ENCODE results near the gene PARD3.
A peak's percentile ranks its signal among the peaks of the same experiment; 100 is the strongest.

The PARD3 gene

DNA sequence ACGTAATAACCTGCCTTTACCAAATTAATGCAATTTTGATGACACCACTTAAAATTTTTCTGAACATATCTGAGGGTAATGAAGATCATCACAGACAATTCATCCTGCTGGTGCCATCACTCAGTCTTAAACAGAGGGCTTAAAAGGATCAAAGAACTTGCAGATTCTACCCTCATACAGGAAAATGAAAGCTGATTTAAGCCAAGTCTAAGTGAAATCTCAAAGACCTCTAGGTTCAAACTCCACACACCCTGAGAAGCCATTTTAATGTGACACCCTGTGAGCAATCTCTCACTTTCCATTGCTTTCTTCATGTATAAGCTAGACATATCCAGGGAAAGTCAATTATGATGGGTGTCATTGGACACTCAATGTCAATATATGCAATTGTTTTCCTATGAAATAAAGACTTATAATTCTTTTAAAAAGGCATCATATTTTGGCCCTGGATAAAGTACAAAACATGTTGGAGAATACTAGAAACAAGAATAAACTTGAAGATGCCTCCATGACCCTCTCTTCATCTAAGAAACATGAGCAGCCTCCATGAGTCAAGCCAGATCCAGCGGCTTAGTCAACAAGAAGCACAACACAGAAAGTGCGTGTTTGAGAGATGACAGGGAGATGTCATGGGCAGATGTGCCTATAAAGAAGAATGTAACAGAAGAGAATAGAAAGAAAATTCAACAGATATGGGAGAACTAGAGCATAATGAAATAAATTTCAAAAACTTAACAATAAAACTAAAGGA is 291.9 kb downstream of the PARD3 start:
- DNase-seq = no peak

DNA sequence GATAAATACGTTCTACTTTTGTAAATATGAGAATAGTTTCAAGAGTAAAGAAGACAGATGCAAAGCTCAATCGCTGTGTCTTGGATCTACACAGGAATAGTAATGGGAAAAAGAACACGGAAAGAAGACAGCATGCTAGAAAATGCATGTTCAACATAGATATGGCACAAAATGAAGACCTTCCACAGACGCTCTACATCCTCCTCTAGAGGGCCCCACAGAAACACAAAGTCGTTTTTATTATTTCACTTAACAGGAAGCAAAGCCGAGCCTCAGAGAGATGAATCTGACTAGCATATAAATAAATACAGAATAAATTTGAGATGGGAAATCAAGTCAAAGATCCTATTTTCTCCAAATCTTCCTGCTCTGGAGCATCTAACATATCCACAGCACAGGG is 292.6 kb downstream of the PARD3 start:
- no peak for DNase-seq

- no peak for DNase-seq
These were observed 294.6 kb downstream of the PARD3 start for GRCh38 chr10:34520510-34520909.

- peak; percentile 20 for DNase-seq
These were observed 295.0 kb downstream of the PARD3 start for GRCh38 chr10:34520084-34520483.

GRCh38 chr10:34514290-34514689 is 300.8 kb downstream of the PARD3 start:
- DNase-seq = no peak

DNA sequence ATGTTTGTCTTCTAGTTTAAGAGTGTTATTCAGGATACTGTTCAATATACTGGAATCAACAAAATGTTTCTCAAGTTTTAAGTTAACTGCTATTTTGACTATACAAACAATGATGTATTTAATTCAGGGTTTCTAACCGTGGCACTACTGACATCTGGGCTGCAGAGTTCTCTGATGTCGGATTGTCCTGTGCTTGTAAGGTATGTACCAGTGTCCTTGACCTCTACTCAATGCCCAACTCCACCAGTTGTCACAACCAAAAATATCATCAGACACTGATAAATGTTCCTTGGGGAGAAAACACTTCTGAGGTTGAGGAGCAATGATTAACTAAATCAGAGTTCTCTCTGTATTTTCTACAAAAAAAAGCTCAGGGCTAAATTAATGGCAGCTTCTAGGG is 301.5 kb downstream of the PARD3 start:
- DNase-seq = no peak

DNA sequence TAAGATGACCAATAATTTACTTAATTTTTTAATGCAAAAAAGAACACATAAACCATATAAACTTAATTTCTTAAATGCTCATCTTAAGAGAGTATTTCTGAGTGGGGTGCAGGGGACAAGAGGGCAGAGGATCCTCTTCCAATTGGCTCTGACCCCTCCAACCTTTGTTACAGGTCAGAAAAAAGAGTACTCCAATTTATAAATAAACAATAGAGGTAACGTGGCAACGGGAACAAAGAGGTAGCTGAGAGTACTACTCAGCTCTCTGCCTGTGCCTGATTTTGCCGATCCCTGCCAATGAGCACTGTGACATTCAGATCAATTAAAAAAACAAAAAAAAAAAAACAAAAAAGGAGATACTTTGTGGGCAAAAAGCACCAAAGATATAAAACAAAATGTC is 307.9 kb downstream of the PARD3 start:
- DNase-seq = peak; percentile 11

DNA sequence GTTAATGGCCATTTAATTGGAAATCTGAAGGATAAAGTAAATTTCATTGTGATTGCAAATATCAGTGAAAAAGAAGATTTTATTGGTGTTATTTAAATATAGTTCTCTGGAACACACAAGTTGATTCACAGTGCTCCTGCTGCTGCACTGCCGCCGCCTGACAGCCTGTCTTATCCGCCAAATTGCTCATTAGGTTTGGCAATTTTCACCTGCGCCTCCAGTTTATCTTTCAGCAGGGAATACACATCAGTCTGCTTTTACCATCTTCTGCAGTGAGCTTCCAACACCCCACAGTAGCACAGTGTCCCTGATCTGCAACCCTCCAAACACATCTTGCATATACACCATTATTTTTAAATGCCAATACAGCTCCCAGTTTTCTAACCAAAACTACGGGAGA is 308.3 kb downstream of the PARD3 start:
- DNase-seq = no peak

GRCh38 chr10:34505338-34505737 is 309.8 kb downstream of the PARD3 start:
- DNase-seq = no peak

GRCh38 chr10:34504534-34504933 is 310.6 kb downstream of the PARD3 start:
- DNase-seq = no peak

- no peak for DNase-seq
These were observed 311.4 kb downstream of the PARD3 start for GRCh38 chr10:34503704-34504103.

GRCh38 chr10:34499612-34500279 is 315.4 kb downstream of the PARD3 start:
- no peak for DNase-seq

DNA sequence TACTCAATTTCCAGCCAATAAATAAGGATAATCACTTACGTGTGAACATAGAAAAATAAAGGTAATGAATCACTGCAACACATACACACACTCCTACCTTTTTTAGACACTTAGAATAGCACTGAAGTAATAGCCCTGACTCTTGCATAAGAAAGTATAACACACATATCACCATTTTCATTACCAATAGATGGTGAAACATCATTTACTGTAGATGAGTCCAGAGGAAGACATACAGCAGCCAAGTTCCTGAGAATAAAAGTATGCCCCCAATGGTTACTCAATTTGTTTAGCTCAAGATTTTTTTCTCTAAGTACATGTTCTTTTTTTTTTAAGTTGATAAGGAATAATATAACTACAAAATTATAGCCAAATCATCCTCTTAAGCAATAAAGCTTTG is 316.3 kb downstream of the PARD3 start:
- DNase-seq = no peak

GRCh38 chr10:34495938-34496337 is 319.2 kb downstream of the PARD3 start:
- DNase-seq = no peak

- DNase-seq = no peak
These were observed 321.1 kb downstream of the PARD3 start for GRCh38 chr10:34494012-34494411.

GRCh38 chr10:34492081-34492480 is 323.0 kb downstream of the PARD3 start:
- no peak for DNase-seq

GRCh38 chr10:34491678-34492077 is 323.4 kb downstream of the PARD3 start:
- DNase-seq = no peak

DNA sequence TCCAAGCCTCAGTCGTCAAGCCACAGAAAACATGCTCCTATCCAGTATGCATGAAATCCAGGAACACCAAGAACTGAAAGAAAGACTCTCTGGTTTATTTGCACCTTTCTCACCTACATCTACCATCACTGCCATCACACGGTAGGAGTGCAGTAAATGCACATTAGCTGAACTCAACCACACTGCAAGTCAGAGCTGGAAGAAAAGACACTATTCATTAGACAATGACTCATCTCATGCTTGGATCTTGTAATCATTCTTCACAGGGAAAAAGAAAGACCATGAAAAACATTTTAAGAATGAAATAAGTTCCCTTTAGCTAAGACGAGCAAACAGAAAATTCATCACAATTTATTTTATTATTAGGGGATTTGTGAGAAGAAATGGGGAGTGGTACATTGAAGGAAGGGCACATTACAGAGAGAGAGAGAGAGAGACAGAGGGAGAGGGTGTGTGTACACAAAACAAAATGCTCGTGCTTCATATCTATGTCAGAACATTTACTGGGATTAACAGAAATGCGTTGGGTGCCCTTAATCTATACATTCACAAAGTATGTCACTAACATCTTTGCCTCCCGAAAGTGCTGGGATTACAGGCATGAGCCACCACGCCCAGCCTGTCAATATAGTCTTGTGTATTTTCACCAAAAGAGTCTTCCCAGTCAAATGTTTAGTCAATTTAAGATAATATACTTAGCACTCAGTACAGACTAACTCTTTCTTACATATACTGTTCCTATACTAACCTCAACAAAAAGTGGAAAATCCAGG is 324.9 kb downstream of the PARD3 start:
- DNase-seq = peak; percentile 23

- no peak for DNase-seq
These were observed 325.7 kb downstream of the PARD3 start for GRCh38 chr10:34489411-34489810.

DNA sequence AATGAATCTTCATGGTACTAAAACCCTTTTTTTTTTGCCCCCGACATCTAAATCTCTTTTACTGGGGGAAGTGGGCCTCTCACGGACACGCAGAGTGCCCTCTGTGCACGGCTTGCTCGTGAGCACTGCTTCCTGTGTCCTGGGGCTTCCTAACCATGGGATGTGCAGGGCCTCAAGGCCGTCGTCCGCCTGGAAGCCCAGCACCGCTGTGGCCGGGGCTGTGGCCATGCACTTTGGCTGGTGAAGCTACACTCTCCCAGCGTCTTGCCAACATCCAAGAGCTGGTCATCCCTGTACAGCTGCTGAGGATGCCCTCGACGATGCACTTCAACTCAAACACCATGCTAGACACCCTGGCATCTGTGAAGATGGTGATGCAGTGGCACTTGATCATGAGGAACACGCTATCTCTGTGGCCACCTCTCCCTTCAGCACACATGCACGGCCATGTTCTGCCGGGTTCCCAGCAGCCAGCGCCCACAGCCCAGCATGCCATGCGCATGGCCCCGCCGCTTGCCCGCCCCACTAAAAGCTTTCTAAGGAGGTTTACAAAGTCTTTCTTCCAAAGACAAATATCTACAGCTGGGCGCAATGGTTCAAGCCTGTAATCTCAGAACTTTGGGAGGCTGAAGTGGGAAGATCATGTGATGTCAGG is 326.5 kb downstream of the PARD3 start:
- DNase-seq = no peak

GRCh38 chr10:34486008-34486407 is 329.1 kb downstream of the PARD3 start:
- DNase-seq = no peak

- DNase-seq = no peak
These were observed 330.9 kb downstream of the PARD3 start for GRCh38 chr10:34484164-34484563.

DNA sequence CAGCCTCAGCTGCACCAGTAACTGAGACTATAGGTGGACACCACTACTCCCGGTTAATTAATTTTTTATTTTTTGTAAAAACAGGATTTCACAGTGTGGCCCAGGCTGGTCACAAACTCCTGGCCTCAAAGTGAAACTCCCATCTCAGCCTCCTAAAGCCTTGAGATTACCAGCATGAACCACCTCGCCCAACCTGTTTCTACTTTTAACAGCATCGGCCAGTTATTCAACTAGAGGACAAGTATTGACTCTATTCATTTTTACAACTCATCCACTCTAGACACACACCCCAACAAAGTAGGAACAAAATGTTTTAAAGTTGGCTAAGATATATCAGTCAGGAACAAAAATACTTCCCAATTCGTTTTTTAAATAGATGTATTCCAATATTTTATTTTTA is 334.8 kb downstream of the PARD3 start:
- no peak for DNase-seq

Measured in NCI-H2227 treated with DMSO at 0.1 percent for 48 hours (cell line).